AG09309 (cell line): ENCODE results near the gene GCM1.
A peak's percentile ranks its signal among the peaks of the same experiment; 100 is the strongest.
"Not testable (repeated sequence)": the region's sequence is repeated elsewhere in the genome, so short reads cannot be mapped to it uniquely, and the experiment has no call there.

ENCODE experiments used
- DNase-seq: peaks from one replicate; pipeline ENCODE4 v3.0.0-alpha.2; 2010; ENCODE audit warnings: low read depth
- H3K4me3 ChIP-seq: 2 replicates; pipeline ENCODE4 v1.5.1; 2011; ENCODE audit warnings: mild to moderate bottlenecking, low read depth, low read length, moderate library complexity; ENCODE audit not compliant: control insufficient read depth
- CTCF ChIP-seq: IDR thresholded peaks from 2 replicates; pipeline ENCODE4 v1.5.1; 2011; ENCODE audit warnings: mild to moderate bottlenecking, low read depth, low read length, inconsistent platforms; ENCODE audit not compliant: insufficient read depth, control insufficient read depth; ENCODE audit errors: missing control alignments

GCM1 gene

GRCh38 chr6:53165293-53165692, 16.7 kb upstream of the GCM1 start:
- no peak overlapping the region for H3K4me3 ChIP-seq
- no peak for TF ChIP-seq CTCF
- no peak for DNase-seq

- H3K4me3 ChIP-seq: no peak overlapping the region
- no peak for TF ChIP-seq CTCF
- no peak for DNase-seq
These were observed 14.0 kb upstream of the GCM1 start for GRCh38 chr6:53162606-53163005.

GRCh38 chr6:53161481-53162009, 12.9 kb upstream of the GCM1 start:
- H3K4me3 ChIP-seq: no peak overlapping the region
- TF ChIP-seq CTCF: no peak
- no peak for DNase-seq

- no peak overlapping the region for H3K4me3 ChIP-seq
- DNase-seq: no peak
- TF ChIP-seq CTCF: peak; percentile 4
These were observed 10.9 kb upstream of the GCM1 start for GRCh38 chr6:53159558-53159957.

- DNase-seq, H3K4me3 ChIP-seq: not testable (repeated sequence)
These were observed 9.4 kb upstream of the GCM1 start for GRCh38 chr6:53158076-53158475.

- DNase-seq, H3K4me3 ChIP-seq: not testable (repeated sequence)
These were observed 6.6 kb upstream of the GCM1 start for GRCh38 chr6:53155279-53155678.

- no peak overlapping the region for H3K4me3 ChIP-seq
- no peak for TF ChIP-seq CTCF
- no peak for DNase-seq
These were observed 6.2 kb upstream of the GCM1 start for GRCh38 chr6:53154794-53155193.

GRCh38 chr6:53154071-53154470, 5.4 kb upstream of the GCM1 start:
- H3K4me3 ChIP-seq: no peak overlapping the region
- no peak for TF ChIP-seq CTCF
- DNase-seq: no peak
